HCT116 (cell line): ENCODE data around the gene PDSS2. TPM values are rescaled to one million over a fixed set of nuclear protein-coding genes. Genes with fewer than 3 reads are reported as not detected.

Experiments used
- ATAC-seq: fragments of 200-7000 bp; cut with Tn5 transposase; 2 replicates; pipeline ENCODE4 v1.9.1; 2020; ENCODE audit warnings: mild to moderate bottlenecking, moderate library complexity
- BruUV-seq: library from RNA; stranded (reverse); fragments of 400-500 nt; replicated peaks from 2 replicates; lab custom pipeline; 2021; lab: Mats Ljungman, UMichigan
- CTCF ChIA-PET: fragments of 300-600 bp; sonication (Branson Sonifier 250); formaldehyde crosslinking; loops from one replicate; lab custom pipeline; 2021; ENCODE audit warnings: antibody characterized with exemption; lab: Charles Lee
- POLR2A ChIA-PET: fragments of 300-600, 350-600 bp; sonication (Branson Sonifier 250); formaldehyde crosslinking; loops from one replicate; lab custom pipeline; 2021; ENCODE audit warnings: antibody characterized with exemption; lab: Charles Lee
- RAD21 ChIA-PET, 2 experiments: fragments of 300-600 bp; sonication (Branson Sonifier 250); formaldehyde crosslinking; loops; one replicate each; lab custom pipeline; 2023; ENCODE audit warnings: low total read pairs in 2 of 2; ENCODE audit not compliant: uncharacterized antibody in 2 of 2, unreplicated experiment in 2 of 2, low non-redundant PET in 1 of 2; lab: Charles Lee
- DNase-seq: peaks from one replicate; pipeline ENCODE4 v3.0.0-alpha.2; 2010; ENCODE audit warnings: low read depth, low spot score
- H2AFZ ChIP-seq: fragments of 200-600 bp; shearing (Covaris generic), sonication (generic); 2 replicates; pipeline ENCODE4 v1.6.1; 2017; ENCODE audit warnings: low read depth, mixed run types, mixed read lengths, antibody characterized with exemption, low read length; ENCODE audit not compliant: poor library complexity, severe bottlenecking
- H3K27ac ChIP-seq: 2 replicates; pipeline ENCODE4 v1.5.1; 2012; ENCODE audit warnings: low read depth, low read length
- H3K27me3 ChIP-seq: fragments of 200-600 bp; sonication (generic); 2 replicates; pipeline ENCODE4 v1.6.1; 2016; ENCODE audit warnings: mixed run types, low read length, mixed read lengths; ENCODE audit not compliant: insufficient read depth
- H3K36me3 ChIP-seq, 2 experiments: fragments of 200-500 bp in 1 of 2; fragments of 200-600 bp in 1 of 2; sonication (Bioruptor generic) in 1 of 2; sonication (generic) in 1 of 2; 2 replicates each; pipeline versions ENCODE4 v1.5.1 to v1.6.1; 2014 to 2016; ENCODE audit warnings: low read length in 2 of 2, inconsistent platforms in 1 of 2, mixed read lengths in 1 of 2, mixed run types in 1 of 2; ENCODE audit not compliant: insufficient read depth in 2 of 2, control insufficient read depth in 1 of 2
- H3K4me1 ChIP-seq, 2 experiments: fragments of 200-600 bp in 1 of 2; sonication (generic) in 1 of 2; 2 replicates each; pipeline versions ENCODE4 v1.5.1 to v1.6.1; 2012 to 2017; ENCODE audit warnings: low read length in 2 of 2, inconsistent platforms in 1 of 2, mild to moderate bottlenecking in 1 of 2, mixed read lengths in 1 of 2, mixed run types in 1 of 2, moderate library complexity in 1 of 2; ENCODE audit not compliant: insufficient read depth in 2 of 2, control insufficient read depth in 1 of 2
- H3K4me2 ChIP-seq: fragments of 200-600 bp; sonication (generic); 2 replicates; pipeline ENCODE4 v1.6.1; 2017; ENCODE audit warnings: mixed run types, low read length, mixed read lengths
- H3K4me3 ChIP-seq, 2 experiments: fragments of 200-600 bp in 1 of 2; sonication (generic) in 1 of 2; replicated peaks in 1 of 2; 2 replicates each; pipeline ENCODE4 v1.5.1; 2011 to 2016; ENCODE audit warnings: low read length in 2 of 2, control low read depth in 1 of 2, low read depth in 1 of 2, mild to moderate bottlenecking in 1 of 2, mixed read lengths in 1 of 2, mixed run types in 1 of 2
- H3K79me2 ChIP-seq: fragments of 200-600 bp; sonication (generic); 2 replicates; pipeline ENCODE4 v1.6.1; 2017; ENCODE audit warnings: mild to moderate bottlenecking, mixed run types, low read length, moderate library complexity, mixed read lengths; ENCODE audit not compliant: insufficient read depth
- H3K9ac ChIP-seq: fragments of 200-600 bp; sonication (generic); 2 replicates; pipeline ENCODE4 v1.6.1; 2016; ENCODE audit warnings: low read length, mixed read lengths
- H3K9me2 ChIP-seq: fragments of 200-600 bp; sonication (generic), shearing (Covaris generic); 2 replicates; pipeline ENCODE4 v1.6.1; 2017; ENCODE audit warnings: mixed run types, mild to moderate bottlenecking, moderate library complexity; ENCODE audit not compliant: insufficient read depth
- H3K9me3 ChIP-seq, 2 experiments: fragments of 200-500 bp in 1 of 2; fragments of 200-600 bp in 1 of 2; sonication (Bioruptor generic) in 1 of 2; sonication (generic) in 1 of 2; 2 replicates each; pipeline ENCODE4 v1.6.1; 2014 to 2017; ENCODE audit warnings: low read length in 2 of 2, mixed read lengths in 2 of 2, inconsistent platforms in 1 of 2, low read depth in 1 of 2, mild to moderate bottlenecking in 1 of 2, mixed run types in 1 of 2, moderate library complexity in 1 of 2; ENCODE audit not compliant: control insufficient read depth in 1 of 2, insufficient read depth in 1 of 2
- H4K20me1 ChIP-seq: fragments of 200-600 bp; sonication (generic), shearing (Covaris generic); 2 replicates; pipeline ENCODE4 v1.6.1; 2017; ENCODE audit warnings: mixed run types, mild to moderate bottlenecking, moderate library complexity; ENCODE audit not compliant: insufficient read depth
- ATF3 ChIP-seq: IDR thresholded peaks from 2 replicates; pipeline ENCODE4 v1.6.1; 2012
- CEBPB ChIP-seq: IDR thresholded peaks from 2 replicates; pipeline ENCODE4 v1.6.1; 2012; ENCODE audit warnings: low read depth
- CTCF ChIP-seq, 3 experiments: fragments of 200-600 bp in 1 of 3; sonication (generic) in 1 of 3; IDR thresholded peaks in 2 of 3; conservative IDR thresholded peaks in 1 of 3; 2 replicates each; pipeline ENCODE4 v1.5.1; 2012 to 2017; ENCODE audit warnings: low read depth in 2 of 3, low read length in 2 of 3, antibody characterized with exemption in 1 of 3, borderline replicate concordance in 1 of 3, control low read depth in 1 of 3, mild to moderate bottlenecking in 1 of 3, mixed read lengths in 1 of 3, mixed run types in 1 of 3, moderate library complexity in 1 of 3; ENCODE audit not compliant: insufficient read depth in 1 of 3
- EGR1 ChIP-seq: IDR thresholded peaks from 2 replicates; pipeline ENCODE4 v1.6.1; 2012; ENCODE audit warnings: low read depth
- ELF1 ChIP-seq: IDR thresholded peaks from 2 replicates; pipeline ENCODE4 v1.6.1; 2012; ENCODE audit warnings: low read depth, borderline replicate concordance
- EZH2 ChIP-seq: fragments of 200-600 bp; sonication (generic); IDR thresholded peaks from 2 replicates; pipeline ENCODE4 v1.6.1; 2017; ENCODE audit warnings: antibody characterized with exemption, mixed run types
- EZH2phosphoT487 ChIP-seq: fragments of 200-600 bp; IDR thresholded peaks from 2 replicates; pipeline ENCODE4 v1.6.1; 2018; ENCODE audit warnings: antibody characterized with exemption, borderline replicate concordance
- FOSL1 ChIP-seq: IDR thresholded peaks from 2 replicates; pipeline ENCODE4 v1.6.1; 2012; ENCODE audit warnings: low read depth
- MAX ChIP-seq: IDR thresholded peaks from 2 replicates; pipeline ENCODE4 v1.6.1; 2012
- POLR2A ChIP-seq: IDR thresholded peaks from 2 replicates; pipeline ENCODE4 v1.7.0; 2011; ENCODE audit warnings: borderline replicate concordance; ENCODE audit not compliant: insufficient read depth, insufficient read length; ENCODE audit errors: extremely low read depth
- POLR2AphosphoS5 ChIP-seq: IDR thresholded peaks from 2 replicates; pipeline ENCODE4 v1.6.1; 2011; ENCODE audit warnings: mild to moderate bottlenecking, low read depth, low read length, moderate library complexity
- RAD21 ChIP-seq: IDR thresholded peaks from 2 replicates; pipeline ENCODE4 v1.6.1; 2012; ENCODE audit warnings: low read depth, mild to moderate bottlenecking
- REST ChIP-seq: IDR thresholded peaks from 2 replicates; pipeline ENCODE4 v1.6.1; 2012; ENCODE audit warnings: low read depth
- SIN3A ChIP-seq: IDR thresholded peaks from 2 replicates; pipeline ENCODE4 v1.6.1; 2012; ENCODE audit warnings: low read depth
- TCF7L2 ChIP-seq: IDR thresholded peaks from 2 replicates; pipeline ENCODE4 v1.7.0; 2011; ENCODE audit warnings: borderline replicate concordance, inconsistent platforms; ENCODE audit not compliant: insufficient read depth, insufficient read length; ENCODE audit errors: extremely low read depth
- ZBTB33 ChIP-seq: IDR thresholded peaks from 2 replicates; pipeline ENCODE4 v1.6.1; 2011; ENCODE audit warnings: mild to moderate bottlenecking, low read length, moderate library complexity; ENCODE audit not compliant: insufficient replicate concordance; ENCODE audit errors: extremely low read depth
- ZFX ChIP-seq: fragments of 450-650 bp; IDR thresholded peaks from 2 replicates; pipeline ENCODE4 v1.6.1; 2017
- intact Hi-C: fragments of 100-400 bp; cut with micrococcal nuclease; formaldehyde crosslinking; loops from 2 replicates; pipeline ENCODE4 v1.10.0; 2022
- total RNA-seq: library from RNA; stranded (reverse); gene quantifications from one replicate; pipeline ENCODE4 v1.2.1, GENCODE V29; 2021; ENCODE audit not compliant: unreplicated experiment

Gene PDSS2
- total RNA-seq, 1 experiment from 2014 or later, result 12.2 TPM

- TF ChIP-seq CEBPB (no peak), ATF3 (no peak), FOSL1 (no peak), MAX (no peak), EGR1 (no peak), POLR2A (no peak), ZFX (no peak), POLR2AphosphoS5 (no peak), EZH2 (no peak), ZBTB33 (no peak), CTCF (IDR thresholded peaks at IDR 0.05 in 2 of 3, conservative IDR thresholded peaks at IDR 0.05 in 1 of 3; ENCODE audit: borderline replicate concordance in 1 of 3, insufficient read depth in 1 of 3, low read depth in 2 of 3, low read length in 2 of 3) (no peak), RAD21 (no peak), EZH2phosphoT487 (no peak), SIN3A (no peak), ELF1 (no peak), REST (no peak), TCF7L2 (no peak)
- no peaks in the 10 kb centered on the region for H3K36me3 ChIP-seq
- no TSS peak for BruUV-seq
- no peaks in the 10 kb centered on the region for H3K27me3 ChIP-seq
- H3K9ac ChIP-seq, result no peak overlapping the region
- ATAC-seq (no peak), DNase-seq (no peak)
- no peaks in the 10 kb centered on the region for H3K9me3 ChIP-seq
- no peak overlapping the region for H3K27ac ChIP-seq
- H3K4me2 ChIP-seq, result no peak overlapping the region
- RAD21 ChIA-PET, result no interaction called here
- no peak overlapping the region for H3K4me3 ChIP-seq
- H3K9me2 ChIP-seq, result no peaks in the 10 kb centered on the region
- intact Hi-C loops, result no loop called here
- POLR2A ChIA-PET, result no interaction called here
- no peaks in the 10 kb centered on the region for H3K79me2 ChIP-seq
- H3K4me1 ChIP-seq, result no peaks in the 10 kb centered on the region
- H2AFZ ChIP-seq, result no peak overlapping the region
- no peaks in the 10 kb centered on the region for H4K20me1 ChIP-seq
- CTCF ChIA-PET, result no interaction called here
Measured at GRCh38 chr6:107246249-107246971, 213.0 kb downstream of the PDSS2 start.
